HG03520 (cell line): ENCODE measurements around the gene IL4.

Source experiments
- ATAC-seq: cut with Tn5 transposase; IDR thresholded peaks from one replicate; pipeline ENCODE4 v1.9.1; 2021; ENCODE audit warnings: mild to moderate bottlenecking, moderate library complexity; ENCODE audit not compliant: unreplicated experiment

Gene IL4

GRCh38 chr5:132657676-132658380 is 16.0 kb upstream of the IL4 start, which contains the start of gene IL13:
IL13 (plus strand) TSS chr5:132658173; CDS start chr5:132658187, 14 bp downstream.
- no peak for ATAC-seq

- ATAC-seq = no peak
Observed at GRCh38 chr5:132658381-132659302, 15.1 kb upstream of the IL4 start.

GRCh38 chr5:132659598-132660493 is 13.9 kb upstream of the IL4 start:
- no peak for ATAC-seq

- ATAC-seq = no peak
Observed at GRCh38 chr5:132661231-132662003, 12.4 kb upstream of the IL4 start.

DNA sequence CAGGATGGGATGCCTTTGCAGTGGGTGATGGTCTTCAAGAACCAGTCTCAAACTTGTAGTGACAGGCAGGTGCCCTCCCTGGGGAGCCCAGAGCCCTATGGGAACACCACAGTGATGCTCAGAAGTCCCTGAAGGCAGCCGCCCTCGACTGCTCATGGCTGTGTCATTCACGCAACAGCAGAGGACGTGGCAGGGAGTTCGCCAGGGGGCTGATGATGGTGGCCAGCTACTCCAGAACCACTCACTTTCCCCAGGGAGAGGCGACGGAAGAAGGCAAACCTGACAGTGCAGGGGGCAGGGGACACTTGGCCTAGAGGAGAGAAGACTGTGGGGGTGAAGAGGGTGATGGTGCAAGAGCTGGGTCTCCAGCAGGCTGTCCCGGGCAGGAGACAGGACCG is 11.8 kb upstream of the IL4 start:
- ATAC-seq = no peak

- peak; percentile 51 for ATAC-seq
Observed at GRCh38 chr5:132662925-132663770, 10.6 kb upstream of the IL4 start.

GRCh38 chr5:132663771-132664695 is 9.8 kb upstream of the IL4 start:
- peak; percentile 57 for ATAC-seq

DNA sequence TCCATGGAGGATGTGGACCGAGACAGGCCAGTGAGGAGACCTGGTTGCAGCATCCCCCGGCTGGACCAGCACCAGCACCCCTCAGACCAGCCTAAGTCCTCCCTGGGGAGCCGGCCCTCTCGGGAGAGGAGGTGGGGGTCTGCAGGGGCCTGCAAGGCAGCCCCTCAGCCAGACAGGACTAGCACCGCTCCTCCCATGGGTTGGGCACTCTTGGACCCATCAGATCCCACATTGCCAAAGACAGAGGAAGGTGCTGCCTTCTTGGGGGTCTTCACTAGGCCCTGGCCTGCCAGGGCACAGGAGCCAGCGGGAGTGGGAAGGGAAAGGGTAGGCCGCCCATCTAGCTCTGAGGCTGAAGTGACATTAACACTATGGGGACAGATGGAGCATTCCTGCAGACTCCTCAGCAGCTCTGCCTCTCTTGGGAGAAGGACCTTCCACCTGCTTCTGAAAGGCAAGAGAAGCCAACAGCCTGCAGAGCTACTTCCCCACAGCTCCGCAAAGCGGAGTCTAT is 9.0 kb upstream of the IL4 start:
- ATAC-seq = no peak

GRCh38 chr5:132665574-132666080 is 8.2 kb upstream of the IL4 start:
- ATAC-seq = no peak

GRCh38 chr5:132666310-132667123 is 7.3 kb upstream of the IL4 start:
- ATAC-seq = no peak

DNA sequence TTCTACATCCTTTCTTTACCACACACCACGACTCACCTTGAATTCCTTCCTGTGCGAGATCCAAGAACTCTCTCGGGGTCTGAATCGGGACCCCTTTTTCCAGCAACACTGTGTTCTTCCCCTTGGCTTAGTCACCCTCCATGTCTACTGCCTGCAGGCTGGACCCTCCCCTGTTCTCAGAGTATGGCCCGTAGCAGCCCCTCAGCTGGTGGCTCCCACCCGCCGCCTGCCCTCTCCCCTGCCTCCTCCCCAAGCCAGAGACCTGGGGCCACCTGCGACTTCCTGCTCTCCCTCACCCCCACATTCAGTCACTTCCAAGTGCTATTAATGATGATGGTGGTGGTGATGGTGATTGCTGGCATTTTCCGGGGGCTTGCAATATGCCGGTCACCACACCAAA is 6.5 kb upstream of the IL4 start:
- no peak for ATAC-seq

DNA sequence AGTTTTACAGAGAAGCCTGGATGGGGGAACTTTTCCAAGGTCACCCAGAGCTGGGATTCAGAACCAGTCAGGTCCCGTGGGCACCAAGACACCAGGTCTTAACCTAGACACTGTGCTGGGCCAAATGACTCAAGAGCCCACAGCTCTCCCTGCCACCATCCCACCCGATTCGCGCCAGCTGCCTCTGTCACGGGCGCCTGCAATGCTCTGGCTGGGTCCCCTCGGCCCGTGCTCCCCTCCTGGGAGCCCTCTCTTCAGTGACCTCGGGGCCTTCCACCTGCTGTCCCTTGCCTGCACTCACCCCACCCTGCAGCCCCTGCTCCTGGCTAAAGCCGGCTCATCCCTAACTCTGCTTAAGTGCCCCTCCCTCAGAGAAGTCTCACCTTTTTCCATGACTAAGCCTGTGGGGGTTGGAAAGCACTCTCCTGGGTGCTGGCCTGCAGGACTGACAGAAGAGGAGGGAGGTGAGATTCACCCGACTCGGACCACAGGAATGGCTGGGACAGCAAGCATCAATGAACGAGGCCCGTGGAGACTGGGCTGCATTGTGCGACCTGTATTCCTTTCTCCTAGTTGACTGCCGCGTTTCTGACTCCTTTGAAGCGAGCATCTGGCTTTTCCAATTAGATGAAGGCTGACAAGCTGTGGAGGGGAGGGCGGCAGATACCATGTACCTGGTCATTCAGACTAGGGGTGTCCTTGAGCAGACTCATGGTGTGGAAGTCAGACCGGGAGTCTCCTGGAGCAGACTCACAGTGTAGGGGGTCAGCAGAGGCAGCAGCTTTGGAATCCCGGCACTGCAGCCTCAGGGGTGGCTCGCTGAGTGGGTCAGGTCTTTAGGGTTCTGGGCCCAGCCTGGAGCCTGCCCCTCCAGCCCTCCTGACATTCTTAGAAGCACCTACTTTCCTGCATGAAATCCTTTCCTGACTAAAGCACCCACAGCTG is 5.8 kb upstream of the IL4 start:
- no peak for ATAC-seq

DNA sequence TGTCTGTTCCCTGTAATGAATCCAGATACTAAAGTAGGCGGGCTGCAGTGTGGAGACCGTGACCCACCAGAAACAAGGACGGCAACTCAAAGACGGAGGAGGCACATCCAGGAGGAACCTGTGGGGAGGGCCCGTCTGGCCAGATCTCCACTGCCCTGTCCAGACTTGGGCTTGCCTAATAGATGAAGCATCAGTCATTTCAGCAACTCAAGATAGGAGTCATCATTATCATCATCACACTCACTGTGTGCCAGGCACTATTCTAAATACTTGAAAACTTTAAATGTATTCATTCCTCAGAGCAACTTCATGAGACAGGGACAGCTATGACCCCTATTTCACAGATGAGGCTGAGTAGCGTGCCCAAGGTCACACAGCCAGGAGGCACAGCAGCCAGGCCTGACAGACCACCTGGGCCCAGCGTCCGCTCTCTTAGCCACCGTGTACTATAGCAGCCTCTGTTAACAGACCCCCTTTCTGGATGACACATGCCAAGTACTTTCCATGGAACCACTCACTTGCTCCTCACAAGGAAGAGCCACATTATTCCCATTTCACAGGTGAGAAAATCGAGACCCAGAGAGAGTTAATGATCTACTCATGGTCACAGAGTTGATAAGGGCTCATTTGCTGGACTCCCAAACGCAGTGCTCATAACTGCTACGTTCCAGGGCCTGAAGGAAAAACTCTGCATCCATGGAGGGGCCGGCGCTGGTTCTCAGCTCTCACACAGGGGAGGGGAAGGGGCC is 4.9 kb upstream of the IL4 start:
- no peak for ATAC-seq

GRCh38 chr5:132669455-132669820 is 4.4 kb upstream of the IL4 start:
- no peak for ATAC-seq
